ENCODE results near the gene EXOC3.

The EXOC3 gene

DNA sequence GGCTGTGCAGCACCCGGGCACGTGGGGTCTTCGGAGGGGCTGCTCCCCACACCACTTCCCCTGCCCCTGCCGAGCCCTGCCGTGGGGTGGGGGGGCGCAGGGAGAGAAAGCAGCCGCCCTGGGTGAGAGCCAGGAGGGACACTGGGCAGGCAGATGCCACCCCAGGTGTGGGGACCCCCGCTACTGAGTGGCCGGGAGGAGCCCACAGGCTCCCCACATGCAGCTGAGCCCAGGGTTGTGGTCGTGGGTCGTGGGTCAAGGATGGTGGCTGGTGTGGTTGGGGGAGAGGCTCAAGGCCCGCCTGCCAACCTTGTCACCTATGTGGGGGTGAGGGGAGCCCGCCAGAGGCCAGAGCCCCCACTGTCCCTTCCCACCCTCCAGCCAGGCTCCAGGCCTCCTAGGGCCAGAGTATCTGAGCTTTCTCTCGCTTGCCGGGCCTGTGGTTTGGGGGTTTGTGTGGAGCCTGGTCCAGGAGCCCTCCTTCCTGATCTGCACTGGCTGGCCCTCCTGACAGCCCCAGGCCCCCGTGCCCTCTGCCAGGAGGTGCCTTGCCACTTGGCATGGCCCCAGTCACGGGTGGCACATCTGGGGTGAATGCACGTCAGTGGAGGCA lies 35.5 kb downstream of the EXOC3 start:
- H3K4me3 ChIP-seq (ENCODE audit: control insufficient read depth, low read depth, low read length), result no peak overlapping the region
- no peak for DNase-seq (ENCODE audit: low read depth)
- TF ChIP-seq, protein P1, sequence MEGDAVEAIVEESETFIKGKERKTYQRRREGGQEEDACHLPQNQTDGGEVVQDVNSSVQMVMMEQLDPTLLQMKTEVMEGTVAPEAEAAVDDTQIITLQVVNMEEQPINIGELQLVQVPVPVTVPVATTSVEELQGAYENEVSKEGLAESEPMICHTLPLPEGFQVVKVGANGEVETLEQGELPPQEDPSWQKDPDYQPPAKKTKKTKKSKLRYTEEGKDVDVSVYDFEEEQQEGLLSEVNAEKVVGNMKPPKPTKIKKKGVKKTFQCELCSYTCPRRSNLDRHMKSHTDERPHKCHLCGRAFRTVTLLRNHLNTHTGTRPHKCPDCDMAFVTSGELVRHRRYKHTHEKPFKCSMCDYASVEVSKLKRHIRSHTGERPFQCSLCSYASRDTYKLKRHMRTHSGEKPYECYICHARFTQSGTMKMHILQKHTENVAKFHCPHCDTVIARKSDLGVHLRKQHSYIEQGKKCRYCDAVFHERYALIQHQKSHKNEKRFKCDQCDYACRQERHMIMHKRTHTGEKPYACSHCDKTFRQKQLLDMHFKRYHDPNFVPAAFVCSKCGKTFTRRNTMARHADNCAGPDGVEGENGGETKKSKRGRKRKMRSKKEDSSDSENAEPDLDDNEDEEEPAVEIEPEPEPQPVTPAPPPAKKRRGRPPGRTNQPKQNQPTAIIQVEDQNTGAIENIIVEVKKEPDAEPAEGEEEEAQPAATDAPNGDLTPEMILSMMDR (conservative IDR thresholded peaks at IDR 0.05; ENCODE audit: control insufficient read depth, insufficient read depth, low read depth, low read length), result no peak

DNA sequence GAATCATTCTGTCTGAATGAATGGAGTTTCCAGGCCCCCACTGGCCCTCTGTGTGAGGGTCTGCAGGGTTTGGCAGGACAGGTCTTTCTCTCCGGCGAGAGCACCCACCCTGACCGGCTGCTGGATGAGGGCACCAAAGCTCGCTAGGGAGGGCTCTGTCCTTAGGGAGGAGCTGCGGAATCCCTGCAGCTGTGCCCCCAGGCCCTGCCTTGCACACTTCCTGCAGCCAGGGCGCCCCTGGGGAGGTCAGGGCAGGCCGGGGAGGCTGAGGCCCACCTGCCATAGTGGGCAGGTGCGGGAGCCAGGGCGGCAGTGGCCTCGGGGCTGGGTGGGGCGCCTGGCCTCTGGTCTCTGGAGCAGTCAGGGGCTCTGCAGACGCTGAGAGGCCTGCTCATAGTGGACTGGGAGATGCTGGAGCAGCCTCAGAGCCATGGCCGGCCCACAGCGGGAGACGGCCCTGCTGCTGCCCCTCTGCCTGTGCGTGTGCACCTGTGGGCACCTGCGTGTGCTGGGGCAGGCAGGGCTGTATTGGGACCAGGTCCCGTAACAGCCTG lies 36.1 kb downstream of the EXOC3 start:
- no peak for DNase-seq (ENCODE audit: low read depth)
- H3K4me3 ChIP-seq (ENCODE audit: control insufficient read depth, low read depth, low read length), result no peak overlapping the region
- TF ChIP-seq, protein P1 (conservative IDR thresholded peaks at IDR 0.05; ENCODE audit: control insufficient read depth, insufficient read depth, low read depth, low read length), result no peak

DNA sequence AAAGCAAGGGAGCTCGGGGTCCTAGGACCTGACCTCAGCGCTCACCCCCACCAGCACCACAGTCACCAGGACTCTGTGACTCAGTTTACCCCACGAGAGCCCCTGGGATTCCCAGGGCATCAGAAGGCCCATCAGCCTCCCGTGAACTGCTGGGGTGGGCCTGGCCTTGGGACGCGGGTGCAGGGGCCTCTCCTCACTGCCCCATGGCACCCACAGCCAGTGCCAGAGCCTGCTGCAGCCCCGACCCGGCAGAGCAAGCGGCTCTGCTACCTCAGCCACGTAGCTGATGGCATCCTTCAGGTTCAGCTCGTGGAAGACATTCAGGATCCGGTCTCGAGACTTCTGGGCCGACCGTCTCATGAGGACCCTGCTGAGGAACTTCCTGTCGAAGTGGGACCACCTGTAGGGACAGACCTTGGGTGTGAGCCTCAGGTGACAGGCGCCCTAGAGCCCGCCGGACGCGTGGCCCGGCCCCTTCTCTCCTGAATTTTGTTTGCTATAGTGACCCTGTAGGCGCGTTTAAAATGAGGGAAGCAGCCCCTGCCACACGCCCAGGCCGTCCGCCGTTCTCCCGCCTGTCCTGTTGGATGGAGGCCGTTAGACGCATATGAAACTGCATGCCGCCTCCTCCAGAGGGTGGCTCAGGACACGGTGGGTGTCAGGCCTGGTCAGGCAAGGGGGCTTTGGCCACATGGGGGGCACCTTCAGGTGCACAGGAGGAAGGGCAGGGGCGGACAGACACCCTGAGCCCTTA lies 36.8 kb downstream of the EXOC3 start:
- no peak overlapping the region for H3K4me3 ChIP-seq (ENCODE audit: control insufficient read depth, low read depth, low read length)
- TF ChIP-seq, protein P1 (conservative IDR thresholded peaks at IDR 0.05; ENCODE audit: control insufficient read depth, insufficient read depth, low read depth, low read length), result no peak
- no peak for DNase-seq (ENCODE audit: low read depth)

DNA sequence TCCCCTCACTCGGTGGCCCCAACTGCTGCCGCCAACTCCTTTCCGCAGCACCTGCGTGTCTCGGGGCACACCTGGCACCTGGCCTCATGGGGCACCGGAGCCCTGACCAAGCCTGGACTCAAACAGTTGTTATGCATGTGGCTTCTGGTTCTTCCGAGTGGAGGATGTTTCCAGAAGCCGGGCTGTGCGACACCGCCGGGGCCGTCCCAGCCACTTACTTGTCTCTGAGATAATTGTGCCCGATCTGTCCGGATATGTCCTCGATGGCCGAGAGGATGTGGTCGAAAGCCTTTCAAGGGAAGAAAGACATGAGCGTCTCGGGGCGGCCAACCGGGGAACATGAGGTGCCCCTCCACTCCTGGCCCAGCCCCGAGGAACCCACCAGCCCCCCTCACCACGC lies 38.4 kb downstream of the EXOC3 start:
- TF ChIP-seq, protein P1 (conservative IDR thresholded peaks at IDR 0.05; ENCODE audit: control insufficient read depth, insufficient read depth, low read depth, low read length), result no peak
- H3K4me3 ChIP-seq (ENCODE audit: control insufficient read depth, low read depth, low read length), result no peak overlapping the region
- no peak for DNase-seq (ENCODE audit: low read depth)

GRCh38 chr5:482021-482420 lies 39.0 kb downstream of the EXOC3 start:
- no peak for DNase-seq (ENCODE audit: low read depth)
- TF ChIP-seq, protein P1 (conservative IDR thresholded peaks at IDR 0.05; ENCODE audit: control insufficient read depth, insufficient read depth, low read depth, low read length), result no peak
- no peak overlapping the region for H3K4me3 ChIP-seq (ENCODE audit: control insufficient read depth, low read depth, low read length)

DNA sequence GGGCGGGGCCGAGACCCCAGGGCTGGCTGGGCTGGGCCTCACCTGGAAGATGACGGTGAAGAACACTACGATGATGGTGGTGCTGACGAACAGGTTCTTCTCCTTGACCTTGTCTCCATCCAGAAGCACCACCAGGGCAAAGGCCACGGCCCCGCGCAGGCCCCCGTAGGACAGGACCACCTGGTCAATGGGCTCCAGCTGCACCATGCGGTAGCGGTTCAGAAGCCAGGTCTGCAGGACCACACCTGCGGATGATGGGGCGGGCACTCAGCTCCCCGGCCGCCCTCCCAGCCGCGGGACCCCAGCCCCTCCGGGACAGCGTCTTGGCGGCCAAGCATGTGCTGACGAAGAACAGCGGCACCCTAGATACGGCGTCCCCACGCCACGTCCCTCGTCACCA lies 39.5 kb downstream of the EXOC3 start:
- no peak for DNase-seq (ENCODE audit: low read depth)
- H3K4me3 ChIP-seq (ENCODE audit: control insufficient read depth, low read depth, low read length), result no peak overlapping the region
- TF ChIP-seq, protein P1 (conservative IDR thresholded peaks at IDR 0.05; ENCODE audit: control insufficient read depth, insufficient read depth, low read depth, low read length), result no peak

All from fibroblast of mammary gland (primary cell).